ENCODE data around the gene CCPG1. TPM values are rescaled to one million over a fixed set of nuclear protein-coding genes. Genes with fewer than 3 reads are reported as not detected.
A peak's percentile ranks its signal among the peaks of the same experiment; 100 is the strongest.

CCPG1 gene
- total and polyA plus RNA-seq, 2 of the 13 experiments (the other 11 are each of a cell fraction or from before 2014, with no cell fraction given), result 16.1 to 19.5 TPM

- TF ChIP-seq ZNF446 (CRISPR knock-in tag; IDR thresholded peaks at IDR 0.05), result no peak
- TF ChIP-seq NCOR1 (IDR thresholded peaks at IDR 0.05; ENCODE audit: borderline replicate concordance, low read length), result no peak
- TF ChIP-seq ATM (IDR thresholded peaks at IDR 0.05; ENCODE audit: borderline replicate concordance), result no peak
- TF ChIP-seq HNF1B (CRISPR knock-in tag; IDR thresholded peaks at IDR 0.05), result peak; percentile 82; the same call in 1 of the 2 replicates
- TF ChIP-seq TAF1 (CRISPR knock-in tag; IDR thresholded peaks at IDR 0.05), result peak; percentile 74
- no peak for TF ChIP-seq NRL (CRISPR knock-in tag; IDR thresholded peaks at IDR 0.05; ENCODE audit: borderline replicate concordance)
- peak; percentile 73; the same call in 1 of the 2 replicates for TF ChIP-seq ZNF556 (CRISPR knock-in tag; IDR thresholded peaks at IDR 0.05; ENCODE audit: borderline replicate concordance)
- no peak for TF ChIP-seq ZNF83 (CRISPR knock-in tag; IDR thresholded peaks at IDR 0.05; ENCODE audit: borderline replicate concordance)
- 0 out of 2 replicates have a peak, but pooled peaks have one; percentile 40 for TF ChIP-seq ZNF543 (CRISPR knock-in tag; IDR thresholded peaks at IDR 0.05)
- peak; percentile 50; the same call in 1 of the 2 replicates for TF ChIP-seq NCOA1 (CRISPR knock-in tag; IDR thresholded peaks at IDR 0.05)
- TF ChIP-seq PATZ1 (CRISPR knock-in tag; IDR thresholded peaks at IDR 0.05), result peak; percentile 22; the same call in 1 of the 2 replicates
- no peak for TF ChIP-seq TIGD3 (CRISPR knock-in tag; IDR thresholded peaks at IDR 0.05; ENCODE audit: borderline replicate concordance)
- peak; percentile 86 for TF ChIP-seq REPIN1 (CRISPR knock-in tag; IDR thresholded peaks at IDR 0.05; ENCODE audit: borderline replicate concordance, low read depth)
- TF ChIP-seq ATF7-NPFF (CRISPR knock-in tag; IDR thresholded peaks at IDR 0.05; ENCODE audit: low read depth), result peak; percentile 74; the same call in 1 of the 2 replicates
Observed at GRCh38 chr15:55408012-55408928, at the start of gene CCPG1, which contains the start of gene PIERCE2 (continued).

Data from HepG2 (cell line).